Measurements from ENCODE around the gene C3orf70. TPM values are rescaled to one million over a fixed set of nuclear protein-coding genes. Genes with fewer than 3 reads are reported as not detected.

C3orf70 gene
- total RNA-seq (2022; extraction: Qiagen RNA extraction; ENCODE audit: low read depth): 0.02 TPM in 1 of 5 replicates, not detected in the others

GRCh38 chr3:185152410-185153170, at the start of gene C3orf70:
TSS of gene C3orf70 (minus strand) at chr3:185153060. CDS start at chr3:185152823, 237 bp downstream.

Other genes starting within 250 kb of the C3orf70 start
- 2.2 to 7.1 TPM (median 2.4 TPM) in 5 replicates for gene EHHADH, start 101.0 kb upstream of the C3orf70 start, total RNA-seq (2022; extraction: Qiagen RNA extraction; ENCODE audit: low read depth)
- gene MAP3K13, start 210.1 kb upstream of the C3orf70 start, total RNA-seq (2022; extraction: Qiagen RNA extraction; ENCODE audit: low read depth): 13.2 to 16.3 TPM (median 13.5 TPM) in 5 replicates